ENCODE data around the gene SNX25.

GRCh38 chr4:185364886-185365285 lies 155.5 kb downstream of the SNX25 start:
- TF ChIP-seq SUZ12 (IDR thresholded peaks at IDR 0.05; ENCODE audit: extremely low read depth, insufficient read depth, insufficient read length) (no peak), YY1 (IDR thresholded peaks at IDR 0.05; ENCODE audit: insufficient read depth, insufficient read length) (no peak)

All from NT2/D1 (cell line).